ENCODE data around the gene KCNH1.

DNA sequence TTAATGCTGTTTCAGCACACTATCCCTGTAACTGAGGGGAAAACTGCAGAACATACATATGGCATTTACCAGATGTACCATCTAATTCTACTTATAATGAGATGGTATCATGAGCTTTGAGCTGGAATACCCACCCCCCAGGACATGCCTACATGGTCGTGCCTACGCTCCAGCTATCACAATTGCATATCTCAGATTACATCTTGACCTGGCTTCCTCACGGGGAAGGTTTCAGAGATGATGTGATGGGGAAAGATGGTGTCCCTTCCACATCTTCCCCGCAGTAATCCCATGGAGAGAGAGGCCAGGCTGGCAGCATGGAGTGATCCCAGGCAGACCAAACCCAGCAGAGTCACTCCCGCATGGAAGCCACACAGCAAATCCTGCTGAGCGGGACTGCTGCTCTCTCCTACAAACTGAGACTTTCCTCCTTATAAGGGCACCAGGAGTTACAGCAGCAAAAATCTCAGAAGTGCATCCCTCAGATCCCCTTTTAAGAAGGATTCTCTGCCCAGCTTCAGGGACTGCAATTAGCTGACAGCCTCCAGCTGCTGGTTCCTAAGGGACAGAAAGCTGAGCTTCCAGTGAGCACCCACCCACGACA lies 67.1 kb downstream of the KCNH1 start:
- TF ChIP-seq, protein P1, sequence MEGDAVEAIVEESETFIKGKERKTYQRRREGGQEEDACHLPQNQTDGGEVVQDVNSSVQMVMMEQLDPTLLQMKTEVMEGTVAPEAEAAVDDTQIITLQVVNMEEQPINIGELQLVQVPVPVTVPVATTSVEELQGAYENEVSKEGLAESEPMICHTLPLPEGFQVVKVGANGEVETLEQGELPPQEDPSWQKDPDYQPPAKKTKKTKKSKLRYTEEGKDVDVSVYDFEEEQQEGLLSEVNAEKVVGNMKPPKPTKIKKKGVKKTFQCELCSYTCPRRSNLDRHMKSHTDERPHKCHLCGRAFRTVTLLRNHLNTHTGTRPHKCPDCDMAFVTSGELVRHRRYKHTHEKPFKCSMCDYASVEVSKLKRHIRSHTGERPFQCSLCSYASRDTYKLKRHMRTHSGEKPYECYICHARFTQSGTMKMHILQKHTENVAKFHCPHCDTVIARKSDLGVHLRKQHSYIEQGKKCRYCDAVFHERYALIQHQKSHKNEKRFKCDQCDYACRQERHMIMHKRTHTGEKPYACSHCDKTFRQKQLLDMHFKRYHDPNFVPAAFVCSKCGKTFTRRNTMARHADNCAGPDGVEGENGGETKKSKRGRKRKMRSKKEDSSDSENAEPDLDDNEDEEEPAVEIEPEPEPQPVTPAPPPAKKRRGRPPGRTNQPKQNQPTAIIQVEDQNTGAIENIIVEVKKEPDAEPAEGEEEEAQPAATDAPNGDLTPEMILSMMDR (conservative IDR thresholded peaks at IDR 0.05; ENCODE audit: low read depth, low read length), result no peak
- no peak for TF ChIP-seq EZH2 (IDR thresholded peaks at IDR 0.05; ENCODE audit: borderline replicate concordance, low read depth, low read length, poor library complexity, severe bottlenecking)

Measured in A673 (cell line).